Activated CD4-positive, alpha-beta T cell treated with anti-CD3 and anti-CD28 coated beads for 48 hours (primary cell): Measurements from ENCODE around the gene CLASP1.

Source experiments
- DNase-seq: peaks from one replicate; pipeline ENCODE4 v3.0.0-alpha.2; 2020

The CLASP1 gene

GRCh38 chr2:121536347-121536746 is 112.9 kb downstream of the CLASP1 start:
- no peak for DNase-seq

- DNase-seq, result no peak
Observed at GRCh38 chr2:121534007-121534406, 115.3 kb downstream of the CLASP1 start.

GRCh38 chr2:121532894-121533293 is 116.4 kb downstream of the CLASP1 start:
- DNase-seq, result no peak

- no peak for DNase-seq
Observed at GRCh38 chr2:121532347-121532766, 116.9 kb downstream of the CLASP1 start.

GRCh38 chr2:121530212-121530705 is 119.0 kb downstream of the CLASP1 start:
- peak; percentile 91 for DNase-seq

GRCh38 chr2:121529439-121530211 is 119.6 kb downstream of the CLASP1 start:
- DNase-seq, result no peak

GRCh38 chr2:121527009-121527682 is 122.1 kb downstream of the CLASP1 start:
- peak; percentile 79 for DNase-seq

- no peak for DNase-seq
Observed at GRCh38 chr2:121524685-121525425, 124.4 kb downstream of the CLASP1 start.

- no peak for DNase-seq
Observed at GRCh38 chr2:121521359-121521758, 127.9 kb downstream of the CLASP1 start.

GRCh38 chr2:121520641-121520994 is 128.6 kb downstream of the CLASP1 start:
- DNase-seq, result no peak

GRCh38 chr2:121519732-121520640 is 129.3 kb downstream of the CLASP1 start:
- DNase-seq, result no peak

- no peak for DNase-seq
Observed at GRCh38 chr2:121519153-121519552, 130.1 kb downstream of the CLASP1 start.

GRCh38 chr2:121513597-121514333 is 135.5 kb downstream of the CLASP1 start:
- DNase-seq, result no peak

GRCh38 chr2:121510857-121511256 is 138.4 kb downstream of the CLASP1 start:
- no peak for DNase-seq

GRCh38 chr2:121506621-121507020 is 142.6 kb downstream of the CLASP1 start:
- no peak for DNase-seq

- DNase-seq, result no peak
Observed at GRCh38 chr2:121505986-121506586, 143.2 kb downstream of the CLASP1 start.

GRCh38 chr2:121505005-121505404 is 144.3 kb downstream of the CLASP1 start:
- DNase-seq, result no peak

- DNase-seq, result no peak
Observed at GRCh38 chr2:121504316-121504715, 144.9 kb downstream of the CLASP1 start.

GRCh38 chr2:121502781-121503180 is 146.5 kb downstream of the CLASP1 start:
- no peak for DNase-seq

- no peak for DNase-seq
Observed at GRCh38 chr2:121502246-121502645, 147.0 kb downstream of the CLASP1 start.

GRCh38 chr2:121501554-121501953 is 147.7 kb downstream of the CLASP1 start:
- DNase-seq, result no peak
